Stimulated activated CD8-positive, alpha-beta memory T cell treated with anti-CD3 and anti-CD28 coated beads, Interleukin-15, amount 100 ng/mL, for 24 hours (primary cell): Measurements from ENCODE around the gene NUDT13.
A peak's percentile ranks its signal among the peaks of the same experiment; 100 is the strongest.

ENCODE experiments used
- DNase-seq: peaks from one replicate; pipeline ENCODE4 v3.0.0-alpha.2; 2020; ENCODE audit warnings: low read depth

NUDT13 gene

DNA sequence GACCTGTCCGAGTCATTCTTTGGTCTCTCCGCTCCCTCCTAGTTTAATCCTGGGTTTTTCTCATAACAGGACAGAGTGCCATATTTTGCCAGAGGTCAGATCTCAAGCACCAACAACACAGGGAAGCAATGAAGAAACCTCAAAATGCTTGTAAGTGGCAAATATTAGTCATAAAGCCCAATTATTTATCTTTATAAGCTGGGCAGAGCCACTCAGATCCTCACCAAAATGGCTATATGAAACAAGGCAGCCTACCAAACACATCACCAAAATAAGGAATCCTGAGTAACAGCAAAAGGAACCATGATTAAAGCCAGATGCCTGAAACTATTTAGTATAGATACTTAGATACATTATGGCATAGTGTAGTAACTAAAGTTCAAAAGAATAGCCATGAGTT lies 52.8 kb downstream of the NUDT13 start:
- no peak for DNase-seq

DNA sequence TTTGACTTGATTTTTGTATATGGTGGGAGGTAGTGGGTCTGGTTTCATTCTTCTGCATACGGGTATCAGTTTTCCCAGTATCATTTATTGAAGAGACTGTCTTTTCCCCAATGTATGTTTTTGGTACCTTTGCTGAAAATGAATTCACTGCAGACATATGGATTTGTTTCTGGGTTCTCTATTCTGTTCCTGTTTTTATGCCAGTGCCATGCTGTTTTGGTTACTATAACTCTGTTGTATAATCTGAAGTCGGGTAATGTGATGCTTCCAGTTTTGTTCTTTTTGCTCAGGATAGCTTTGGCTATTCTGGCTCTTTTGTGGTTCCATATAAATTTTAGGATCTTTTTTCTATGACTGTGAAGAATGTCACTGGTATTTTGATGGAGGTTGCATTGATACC lies 56.7 kb downstream of the NUDT13 start:
- DNase-seq = no peak

DNA sequence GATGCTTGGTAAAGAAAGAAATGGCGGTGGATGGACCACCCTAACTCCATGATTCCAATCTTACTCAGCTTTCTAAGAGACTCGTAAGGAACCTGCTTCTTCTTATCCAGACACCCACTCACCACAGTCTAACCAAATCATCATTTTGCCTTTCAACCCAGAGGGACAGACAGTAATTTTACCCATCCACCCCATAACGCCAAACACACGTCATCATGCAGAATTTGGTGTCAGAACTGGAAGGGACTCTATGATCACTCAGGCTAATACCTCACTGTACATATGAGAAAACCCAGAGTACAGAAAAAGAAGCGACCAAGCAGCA lies 57.2 kb downstream of the NUDT13 start:
- DNase-seq = no peak

DNA sequence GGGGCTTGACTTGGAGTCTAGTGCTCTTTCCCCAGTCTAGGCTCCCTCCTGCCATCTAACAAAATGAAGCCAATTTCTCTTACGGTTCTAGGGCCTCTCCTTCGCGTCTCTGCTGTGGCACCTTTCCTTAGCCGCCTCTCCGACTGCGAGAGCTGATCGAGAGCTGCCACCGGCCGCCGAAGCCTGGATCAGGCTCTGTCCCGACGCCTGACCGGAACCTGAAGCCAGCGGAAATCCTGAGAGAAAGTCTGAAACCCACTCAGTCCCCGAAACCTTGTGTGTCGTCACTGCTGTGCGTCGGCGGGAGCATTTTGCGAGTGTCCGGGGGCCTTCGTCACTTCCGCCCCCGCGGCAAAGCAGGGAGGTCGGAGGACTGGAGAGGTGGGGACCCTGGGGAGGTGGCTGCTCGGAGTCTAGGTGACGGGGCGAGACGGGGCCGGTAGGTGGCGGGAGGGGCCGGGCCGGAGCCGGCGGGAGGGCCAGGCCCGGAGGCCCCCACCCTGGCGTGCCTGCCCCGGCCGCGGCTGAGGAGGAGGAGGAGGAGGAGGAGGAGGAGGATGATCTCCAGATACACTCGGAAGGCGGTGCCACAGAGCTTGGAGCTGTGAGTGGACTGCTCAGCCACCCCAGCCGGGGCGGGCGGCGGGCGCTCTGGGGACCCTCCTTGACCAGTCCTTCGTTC lies 57.7 kb downstream of the NUDT13 start, which contains the start of the genes ECD and FAM149B1:
Gene ECD, minus strand, starts transcription at position 226 of the 682 bp plus-strand sequence. CDS start 4,071 bp downstream, outside the sequence.
Gene FAM149B1, plus strand, starts transcription at position 337 of the 682 bp plus-strand sequence. Its CDS starts 221 bp downstream, at position 558.
- peak; percentile 86 for DNase-seq

DNA sequence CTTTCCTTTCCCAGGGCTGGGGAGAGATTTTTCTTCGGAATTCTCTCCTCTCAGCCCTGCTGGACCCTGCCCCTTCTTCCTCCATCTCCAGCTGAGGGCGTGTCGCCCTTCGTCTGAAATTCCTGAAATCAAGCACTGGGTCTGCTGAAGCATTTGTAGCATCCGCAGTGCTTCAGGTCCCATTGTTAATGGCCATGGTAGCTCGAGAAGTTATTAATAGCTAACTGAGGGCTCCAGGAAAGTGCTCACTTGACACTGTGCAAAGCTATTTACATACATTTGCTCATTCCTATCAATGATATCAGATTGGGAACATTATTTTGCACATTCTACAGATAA lies 58.2 kb downstream of the NUDT13 start:
- no peak for DNase-seq

DNA sequence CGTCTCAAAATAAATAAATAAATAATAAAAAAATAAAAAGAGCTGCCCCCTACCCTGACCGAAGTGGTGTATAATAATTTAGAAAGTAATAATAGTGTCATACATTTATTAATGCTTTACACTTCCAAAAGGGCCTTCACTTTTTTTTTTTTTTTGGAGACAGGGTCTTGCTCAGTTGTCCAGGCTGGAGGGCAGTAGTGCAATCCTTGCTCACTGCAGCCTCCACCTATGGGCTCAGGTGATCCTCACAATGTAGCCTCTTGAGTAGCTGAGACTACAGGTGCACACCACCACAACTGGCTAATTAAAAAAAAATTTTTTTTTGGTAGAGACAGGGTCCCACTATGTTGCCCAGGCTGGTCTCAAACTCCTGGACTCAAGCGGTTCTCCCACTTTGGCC lies 59.1 kb downstream of the NUDT13 start:
- no peak for DNase-seq

DNA sequence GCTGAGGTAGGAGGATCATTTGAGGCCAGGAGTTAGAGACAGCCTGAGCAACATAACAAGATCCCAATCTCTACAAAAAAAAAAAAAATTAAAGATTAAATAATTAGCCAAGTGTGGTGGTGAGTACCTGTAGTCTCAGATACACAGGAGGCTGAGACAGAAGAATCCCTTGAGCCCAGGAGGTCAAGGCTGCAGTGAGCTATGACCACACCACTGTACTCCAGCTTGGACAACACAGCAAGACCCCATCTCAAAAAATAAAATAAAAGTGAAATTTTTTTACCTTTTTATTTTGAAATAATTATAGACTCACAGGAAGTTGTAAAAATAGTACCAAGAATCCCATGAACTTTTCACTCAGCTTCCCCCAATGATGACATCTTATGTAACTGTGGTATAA lies 62.6 kb downstream of the NUDT13 start:
- no peak for DNase-seq

DNA sequence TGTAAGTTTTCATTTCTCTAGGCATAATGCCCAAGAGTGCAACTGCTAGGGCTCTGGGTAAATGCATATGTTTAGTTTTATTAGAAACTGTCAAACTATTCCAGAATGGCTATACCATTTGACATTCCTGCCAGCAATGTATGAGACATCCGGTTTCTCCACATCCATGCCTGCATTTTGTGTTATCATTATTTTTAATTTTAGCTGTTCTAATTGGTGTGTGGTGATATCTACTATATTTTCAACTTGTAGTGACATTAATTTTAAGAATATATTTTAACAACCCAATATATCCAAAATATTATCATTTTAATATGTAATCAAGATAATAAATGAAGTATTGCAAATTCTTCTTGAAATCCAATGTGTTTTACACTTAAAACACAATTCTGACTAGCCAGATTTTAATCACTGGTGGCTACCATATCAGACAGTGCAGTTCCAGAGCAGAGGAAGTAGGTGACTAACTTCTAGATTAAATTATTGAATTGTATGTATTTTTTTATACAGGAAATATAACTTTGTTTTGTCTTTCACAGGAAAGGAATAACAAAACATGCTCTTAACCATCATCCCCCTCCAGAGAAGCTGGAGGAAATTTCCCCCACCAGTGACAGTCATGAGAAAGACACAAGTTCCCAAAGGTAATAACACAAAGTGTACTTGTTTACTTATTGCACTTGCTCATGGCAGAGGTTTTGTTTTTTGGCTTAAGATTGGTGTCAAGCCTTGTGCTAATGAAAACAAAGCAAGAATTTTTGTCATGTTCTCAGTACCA lies 64.1 kb downstream of the NUDT13 start:
- no peak for DNase-seq
